Chondrocyte (in vitro differentiated cells): Measurements from ENCODE around the gene GIT1. TPM values are rescaled to one million over a fixed set of nuclear protein-coding genes. Genes with fewer than 3 reads are reported as not detected.

Experiments
- DNase-seq: peaks from one replicate; pipeline ENCODE4 v3.0.0; 2021; ENCODE audit warnings: mixed read lengths, low spot score
- H3K27ac Mint-ChIP-seq: one replicate; pipeline ENCODE4 v1.8.0; 2021; ENCODE audit warnings: mild to moderate bottlenecking, moderate library complexity, mixed read lengths; ENCODE audit not compliant: unreplicated experiment
- H3K27me3 Mint-ChIP-seq: 2 replicates; pipeline ENCODE4 v1.8.0; 2021; ENCODE audit warnings: low read depth, mixed read lengths
- H3K36me3 Mint-ChIP-seq: 2 replicates; pipeline ENCODE4 v1.8.0; 2021; ENCODE audit warnings: low read depth, mixed read lengths
- H3K4me1 Mint-ChIP-seq: 2 replicates; pipeline ENCODE4 v1.8.0; 2021; ENCODE audit warnings: low read depth, mild to moderate bottlenecking, mixed read lengths
- H3K4me3 Mint-ChIP-seq: one replicate; pipeline ENCODE4 v1.8.0; 2021; ENCODE audit warnings: mild to moderate bottlenecking, moderate library complexity, mixed read lengths; ENCODE audit not compliant: unreplicated experiment
- H3K9me3 Mint-ChIP-seq: 2 replicates; pipeline ENCODE4 v1.8.0; 2021; ENCODE audit warnings: low read depth, mixed read lengths
- CTCF ChIP-seq: fragments of 200-600 bp; sonication (generic); IDR thresholded peaks from 2 replicates; pipeline ENCODE4 v1.5.0; 2021; ENCODE audit warnings: antibody characterized with exemption, mild to moderate bottlenecking, moderate library complexity
- long read RNA-seq: library from polyadenylated mRNA; stranded (forward); transcript quantifications from one replicate; pipeline ENCODE4 v2.0.0, GENCODE V29; 2021
- total RNA-seq: library from RNA; stranded (reverse); gene quantifications from 3 replicates; pipeline ENCODE4 v1.2.1, GENCODE V29; 2021

Gene GIT1
- total RNA-seq, result 32.1 to 37.7 TPM (median 35.7 TPM) in 3 replicates
- long read RNA-seq, transcript GIT1-201 (20 exons, 3,768 nt), result major isoform, 64 of 93 reads
- long read RNA-seq, partial matches to known transcripts, result 10 of 93 reads
- long read RNA-seq, other reads (novel, unspliced or antisense), result 17 of 93 reads

- peak; percentile 82 for DNase-seq
- Mint-ChIP-seq H3K4me3 (peak within 1 kb of the TSS; percentile 88), H3K36me3 (no peaks in the 10 kb centered on the region), H3K27ac (peak within 1 kb of the TSS; percentile 92), H3K4me1 (peaks cover 71% of the 10 kb centered on the region), H3K9me3 (no peaks in the 10 kb centered on the region), H3K27me3 (no peaks in the 10 kb centered on the region)
- TF ChIP-seq CTCF, result peak; percentile 23
These were observed at the start of gene GIT1 for GRCh38 chr17:29589524-29590410. Gene GIT1, minus strand, starts transcription at chr17:29589648. Its CDS starts 270 bp downstream, at chr17:29589378.

- Mint-ChIP-seq H3K9me3 (no peaks in the 10 kb centered on the region), H3K27me3 (no peaks in the 10 kb centered on the region), H3K36me3 (peaks cover 22% of the 10 kb centered on the region), H3K4me3 (no peak overlapping the region), H3K27ac (no peak overlapping the region), H3K4me1 (peaks cover 1% of the 10 kb centered on the region)
- DNase-seq, result no peak
- no peak for TF ChIP-seq CTCF
These were observed 44.4 kb upstream of the GIT1 start for GRCh38 chr17:29633886-29634285.

GRCh38 chr17:29630630-29631193 is 41.3 kb upstream of the GIT1 start:
- no peaks in the 10 kb centered on the region for H3K27me3 Mint-ChIP-seq
- DNase-seq, result no peak

GRCh38 chr17:29629839-29630238 is 40.4 kb upstream of the GIT1 start:
- Mint-ChIP-seq H3K9me3 (no peaks in the 10 kb centered on the region), H3K4me3 (no peak overlapping the region), H3K27me3 (no peaks in the 10 kb centered on the region), H3K36me3 (peaks cover 16% of the 10 kb centered on the region), H3K4me1 (no peaks in the 10 kb centered on the region), H3K27ac (no peak overlapping the region)
- no peak for DNase-seq
- no peak for TF ChIP-seq CTCF

More at GRCh38 chr17:29630630-29631193, 41.3 kb upstream of the GIT1 start:
- H3K9me3 Mint-ChIP-seq, result no peaks in the 10 kb centered on the region
- no peak overlapping the region for H3K27ac Mint-ChIP-seq
- no peaks in the 10 kb centered on the region for H3K4me1 Mint-ChIP-seq
- no peak overlapping the region for H3K4me3 Mint-ChIP-seq
- TF ChIP-seq CTCF, result no peak
- H3K36me3 Mint-ChIP-seq, result peaks cover 16% of the 10 kb centered on the region

- DNase-seq, result no peak
- no peak for TF ChIP-seq CTCF
- H3K27ac Mint-ChIP-seq, result no peak overlapping the region
- H3K27me3 Mint-ChIP-seq, result no peaks in the 10 kb centered on the region
- no peaks in the 10 kb centered on the region for H3K9me3 Mint-ChIP-seq
- peaks cover 13% of the 10 kb centered on the region for H3K36me3 Mint-ChIP-seq
- H3K4me3 Mint-ChIP-seq, result no peak overlapping the region
- no peaks in the 10 kb centered on the region for H3K4me1 Mint-ChIP-seq
These were observed 39.2 kb upstream of the GIT1 start for GRCh38 chr17:29628644-29629043.
